H1 (cell line): ENCODE data around the gene SH3PXD2A. TPM values are rescaled to one million over a fixed set of nuclear protein-coding genes. Genes with fewer than 3 reads are reported as not detected.

Experiments used
- ASH2L ChIP-seq: fragments of 200-600, 300-600 bp; sonication (generic); IDR thresholded peaks from one replicate; pipeline ENCODE4 v1.7.1; 2017; ENCODE audit warnings: low read length
- BRCA1 ChIP-seq: IDR thresholded peaks from 2 replicates; pipeline ENCODE4 v1.6.1; 2012; ENCODE audit warnings: low read depth, low read length, improper control_type of control experiment
- CHD1 ChIP-seq: IDR thresholded peaks from 2 replicates; pipeline ENCODE4 v1.6.1; 2012; ENCODE audit warnings: low read depth, low read length, improper control_type of control experiment
- GABPA ChIP-seq: IDR thresholded peaks from 2 replicates; pipeline ENCODE4 v1.6.1; 2011; ENCODE audit warnings: mild to moderate bottlenecking, low read length, moderate library complexity, borderline replicate concordance; ENCODE audit not compliant: insufficient read depth
- POU5F1 ChIP-seq: IDR thresholded peaks from 2 replicates; pipeline ENCODE4 v1.6.1; 2011; ENCODE audit warnings: low read depth, mild to moderate bottlenecking, low read length, moderate library complexity
- polyA plus RNA-seq, 7 experiments: library from polyadenylated mRNA; depleted of rRNA in 3 of 7; stranded (reverse) in 5 of 7; unstranded in 2 of 7; fragments of >200 nt in 5 of 7; fragments of 200-250 nt in 2 of 7; gene quantifications; 1 replicate in 5 of 7; 2 replicates in 1 of 7; 4 replicates in 1 of 7; pipeline versions ENCODE4 v1.2.1 to v1.2.3, GENCODE V29; 2011 to 2013; ENCODE audit warnings: missing spikeins in 2 of 7, mixed read lengths in 2 of 7
- total RNA-seq: library from RNA; stranded (reverse); fragmentation: NEBNext Ultra II Directional; extraction: Animal tissue kit (Norgen Biotek cat#: 25700); gene quantifications from 2 replicates; pipeline ENCODE4 v1.2.1, GENCODE V29; 2021
- TF ChIP-seq, protein P1 (sequence below): fragments of 300-600 bp; sonication (generic); IDR thresholded peaks from 2 replicates; pipeline ENCODE4 v1.7.1; 2012; ENCODE audit warnings: low read length, moderate library complexity, mild to moderate bottlenecking, inconsistent platforms; ENCODE audit not compliant: insufficient replicate concordance

The SH3PXD2A gene
- total and polyA plus RNA-seq, 2 of the 8 experiments (the other 6 are each of a cell fraction or from before 2014, with no cell fraction given) = 5.4 to 16.3 TPM

DNA sequence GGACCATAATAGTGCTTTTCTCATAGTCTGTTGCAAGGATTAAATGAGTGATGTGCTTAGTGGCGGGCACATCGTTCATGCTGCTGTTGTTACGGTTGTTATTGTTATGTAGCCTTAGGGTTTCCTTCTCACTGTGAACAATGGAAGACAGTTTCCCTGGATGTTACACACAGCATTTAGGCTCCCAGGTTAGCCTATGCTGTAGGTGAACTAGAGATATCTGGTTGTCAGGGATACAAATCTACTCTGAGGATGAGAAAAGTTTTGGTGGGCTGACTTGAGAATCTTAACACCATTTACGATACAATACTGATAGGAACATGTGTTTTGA, 14.7 kb downstream of the SH3PXD2A start (continued):
- TF ChIP-seq, protein P1, sequence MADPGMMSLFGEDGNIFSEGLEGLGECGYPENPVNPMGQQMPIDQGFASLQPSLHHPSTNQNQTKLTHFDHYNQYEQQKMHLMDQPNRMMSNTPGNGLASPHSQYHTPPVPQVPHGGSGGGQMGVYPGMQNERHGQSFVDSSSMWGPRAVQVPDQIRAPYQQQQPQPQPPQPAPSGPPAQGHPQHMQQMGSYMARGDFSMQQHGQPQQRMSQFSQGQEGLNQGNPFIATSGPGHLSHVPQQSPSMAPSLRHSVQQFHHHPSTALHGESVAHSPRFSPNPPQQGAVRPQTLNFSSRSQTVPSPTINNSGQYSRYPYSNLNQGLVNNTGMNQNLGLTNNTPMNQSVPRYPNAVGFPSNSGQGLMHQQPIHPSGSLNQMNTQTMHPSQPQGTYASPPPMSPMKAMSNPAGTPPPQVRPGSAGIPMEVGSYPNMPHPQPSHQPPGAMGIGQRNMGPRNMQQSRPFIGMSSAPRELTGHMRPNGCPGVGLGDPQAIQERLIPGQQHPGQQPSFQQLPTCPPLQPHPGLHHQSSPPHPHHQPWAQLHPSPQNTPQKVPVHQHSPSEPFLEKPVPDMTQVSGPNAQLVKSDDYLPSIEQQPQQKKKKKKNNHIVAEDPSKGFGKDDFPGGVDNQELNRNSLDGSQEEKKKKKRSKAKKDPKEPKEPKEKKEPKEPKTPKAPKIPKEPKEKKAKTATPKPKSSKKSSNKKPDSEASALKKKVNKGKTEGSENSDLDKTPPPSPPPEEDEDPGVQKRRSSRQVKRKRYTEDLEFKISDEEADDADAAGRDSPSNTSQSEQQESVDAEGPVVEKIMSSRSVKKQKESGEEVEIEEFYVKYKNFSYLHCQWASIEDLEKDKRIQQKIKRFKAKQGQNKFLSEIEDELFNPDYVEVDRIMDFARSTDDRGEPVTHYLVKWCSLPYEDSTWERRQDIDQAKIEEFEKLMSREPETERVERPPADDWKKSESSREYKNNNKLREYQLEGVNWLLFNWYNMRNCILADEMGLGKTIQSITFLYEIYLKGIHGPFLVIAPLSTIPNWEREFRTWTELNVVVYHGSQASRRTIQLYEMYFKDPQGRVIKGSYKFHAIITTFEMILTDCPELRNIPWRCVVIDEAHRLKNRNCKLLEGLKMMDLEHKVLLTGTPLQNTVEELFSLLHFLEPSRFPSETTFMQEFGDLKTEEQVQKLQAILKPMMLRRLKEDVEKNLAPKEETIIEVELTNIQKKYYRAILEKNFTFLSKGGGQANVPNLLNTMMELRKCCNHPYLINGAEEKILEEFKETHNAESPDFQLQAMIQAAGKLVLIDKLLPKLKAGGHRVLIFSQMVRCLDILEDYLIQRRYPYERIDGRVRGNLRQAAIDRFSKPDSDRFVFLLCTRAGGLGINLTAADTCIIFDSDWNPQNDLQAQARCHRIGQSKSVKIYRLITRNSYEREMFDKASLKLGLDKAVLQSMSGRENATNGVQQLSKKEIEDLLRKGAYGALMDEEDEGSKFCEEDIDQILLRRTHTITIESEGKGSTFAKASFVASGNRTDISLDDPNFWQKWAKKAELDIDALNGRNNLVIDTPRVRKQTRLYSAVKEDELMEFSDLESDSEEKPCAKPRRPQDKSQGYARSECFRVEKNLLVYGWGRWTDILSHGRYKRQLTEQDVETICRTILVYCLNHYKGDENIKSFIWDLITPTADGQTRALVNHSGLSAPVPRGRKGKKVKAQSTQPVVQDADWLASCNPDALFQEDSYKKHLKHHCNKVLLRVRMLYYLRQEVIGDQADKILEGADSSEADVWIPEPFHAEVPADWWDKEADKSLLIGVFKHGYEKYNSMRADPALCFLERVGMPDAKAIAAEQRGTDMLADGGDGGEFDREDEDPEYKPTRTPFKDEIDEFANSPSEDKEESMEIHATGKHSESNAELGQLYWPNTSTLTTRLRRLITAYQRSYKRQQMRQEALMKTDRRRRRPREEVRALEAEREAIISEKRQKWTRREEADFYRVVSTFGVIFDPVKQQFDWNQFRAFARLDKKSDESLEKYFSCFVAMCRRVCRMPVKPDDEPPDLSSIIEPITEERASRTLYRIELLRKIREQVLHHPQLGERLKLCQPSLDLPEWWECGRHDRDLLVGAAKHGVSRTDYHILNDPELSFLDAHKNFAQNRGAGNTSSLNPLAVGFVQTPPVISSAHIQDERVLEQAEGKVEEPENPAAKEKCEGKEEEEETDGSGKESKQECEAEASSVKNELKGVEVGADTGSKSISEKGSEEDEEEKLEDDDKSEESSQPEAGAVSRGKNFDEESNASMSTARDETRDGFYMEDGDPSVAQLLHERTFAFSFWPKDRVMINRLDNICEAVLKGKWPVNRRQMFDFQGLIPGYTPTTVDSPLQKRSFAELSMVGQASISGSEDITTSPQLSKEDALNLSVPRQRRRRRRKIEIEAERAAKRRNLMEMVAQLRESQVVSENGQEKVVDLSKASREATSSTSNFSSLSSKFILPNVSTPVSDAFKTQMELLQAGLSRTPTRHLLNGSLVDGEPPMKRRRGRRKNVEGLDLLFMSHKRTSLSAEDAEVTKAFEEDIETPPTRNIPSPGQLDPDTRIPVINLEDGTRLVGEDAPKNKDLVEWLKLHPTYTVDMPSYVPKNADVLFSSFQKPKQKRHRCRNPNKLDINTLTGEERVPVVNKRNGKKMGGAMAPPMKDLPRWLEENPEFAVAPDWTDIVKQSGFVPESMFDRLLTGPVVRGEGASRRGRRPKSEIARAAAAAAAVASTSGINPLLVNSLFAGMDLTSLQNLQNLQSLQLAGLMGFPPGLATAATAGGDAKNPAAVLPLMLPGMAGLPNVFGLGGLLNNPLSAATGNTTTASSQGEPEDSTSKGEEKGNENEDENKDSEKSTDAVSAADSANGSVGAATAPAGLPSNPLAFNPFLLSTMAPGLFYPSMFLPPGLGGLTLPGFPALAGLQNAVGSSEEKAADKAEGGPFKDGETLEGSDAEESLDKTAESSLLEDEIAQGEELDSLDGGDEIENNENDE = no peak
- no peak for TF ChIP-seq ASH2L
- no peak for TF ChIP-seq GABPA
- no peak for TF ChIP-seq CHD1
- no peak for TF ChIP-seq POU5F1
- TF ChIP-seq BRCA1 = no peak
